GM12878 (cell line): ENCODE data around the gene DNAJA2. TPM values are rescaled to one million over a fixed set of nuclear protein-coding genes. Genes with fewer than 3 reads are reported as not detected.

Experiments used
- ATF2 ChIP-seq: IDR thresholded peaks from 2 replicates; pipeline ENCODE4 v1.6.1; 2012; ENCODE audit warnings: low read length, inconsistent platforms
- BRCA1 ChIP-seq: IDR thresholded peaks from 2 replicates; pipeline ENCODE4 v1.6.1; 2011; ENCODE audit warnings: low read depth, low read length, improper control_type of control experiment
- CBFB ChIP-seq: IDR thresholded peaks from 2 replicates; pipeline ENCODE4 v1.6.1; 2016; ENCODE audit warnings: antibody characterized with exemption, low read depth
- CHD2 ChIP-seq: IDR thresholded peaks from 2 replicates; pipeline ENCODE4 v1.6.1; 2011; ENCODE audit warnings: low read depth, low read length, improper control_type of control experiment, borderline replicate concordance
- FOXK2 ChIP-seq: fragments of 450-650 bp; IDR thresholded peaks from 2 replicates; pipeline ENCODE4 v1.6.1; 2017; ENCODE audit warnings: mild to moderate bottlenecking, moderate library complexity
- FOXM1 ChIP-seq: IDR thresholded peaks from 2 replicates; pipeline ENCODE4 v1.6.1; 2012; ENCODE audit warnings: low read depth, mild to moderate bottlenecking, inconsistent platforms, low read length, moderate library complexity
- HDGF ChIP-seq: fragments of 450-650 bp; IDR thresholded peaks from 2 replicates; pipeline ENCODE4 v1.6.1; 2016; ENCODE audit warnings: antibody characterized with exemption
- IRF4 ChIP-seq: IDR thresholded peaks from 2 replicates; pipeline ENCODE4 v1.6.1; 2011; ENCODE audit warnings: low read depth, low read length
- IRF5 ChIP-seq: fragments of 450-650 bp; IDR thresholded peaks from 2 replicates; pipeline ENCODE4 v1.6.1; 2017; ENCODE audit warnings: borderline replicate concordance
- MEF2A ChIP-seq: IDR thresholded peaks from 2 replicates; pipeline ENCODE4 v1.6.1; 2011; ENCODE audit warnings: low read depth, mild to moderate bottlenecking, low read length, moderate library complexity; ENCODE audit not compliant: insufficient read depth
- PAX8 ChIP-seq: fragments of 450-650 bp; IDR thresholded peaks from 2 replicates; pipeline ENCODE4 v1.6.1; 2017; ENCODE audit warnings: mild to moderate bottlenecking, moderate library complexity
- POU2F2 ChIP-seq: IDR thresholded peaks from 3 replicates; pipeline ENCODE4 v1.6.1; 2011; ENCODE audit warnings: low read depth, mild to moderate bottlenecking, low read length, borderline replicate concordance
- STAT1 ChIP-seq: fragments of 450-650 bp; conservative IDR thresholded peaks from 2 replicates; pipeline ENCODE4 v1.6.1; 2014; ENCODE audit warnings: antibody characterized with exemption, mild to moderate bottlenecking
- TAF1 ChIP-seq: IDR thresholded peaks from 2 replicates; pipeline ENCODE4 v1.6.1; 2011; ENCODE audit warnings: mild to moderate bottlenecking, low read depth, low read length, borderline replicate concordance
- USF2 ChIP-seq: IDR thresholded peaks from 2 replicates; pipeline ENCODE4 v1.6.1; 2011; ENCODE audit warnings: low read depth, low read length, improper control_type of control experiment, borderline replicate concordance
- ZNF274 ChIP-seq: IDR thresholded peaks from one replicate; pipeline ENCODE4 v1.8.0; 2011; ENCODE audit not compliant: insufficient read length, insufficient read depth
- polyA plus RNA-seq, 11 experiments: library from polyadenylated mRNA; depleted of rRNA in 4 of 11; unstranded in 6 of 11; stranded (reverse) in 5 of 11; fragments of >200 nt; fragmentation: Nextera tagmentation in 4 of 11; fragmentation: Illumina TruSeq in 1 of 11; extraction: Ambion mirVana in 4 of 11; extraction: Trizol in 1 of 11; gene quantifications; 1 replicate in 1 of 11; 2 replicates in 10 of 11; pipeline versions ENCODE4 v1.2.1 to v1.2.3, GENCODE V29; 2011 to 2016; ENCODE audit warnings: inconsistent platforms in 2 of 11, missing spikeins in 2 of 11, low read depth in 1 of 11
- total RNA-seq, 4 experiments: library from RNA; depleted of rRNA in 3 of 4; stranded (reverse); fragments of >200 nt in 3 of 4; fragmentation: Illumina TruSeq in 1 of 4; extraction: Trizol in 1 of 4; gene quantifications; 2 replicates each; pipeline versions ENCODE4 v1.2.1 to v1.2.3, GENCODE V29; 2013 to 2021
- TF ChIP-seq, protein P1 (sequence below): fragments of 450-650 bp; IDR thresholded peaks from 2 replicates; pipeline ENCODE4 v1.6.1; 2016; ENCODE audit warnings: mild to moderate bottlenecking
- TF ChIP-seq, protein P2 (sequence below): fragments of 450-650 bp; conservative IDR thresholded peaks from 2 replicates; pipeline ENCODE4 v1.6.1; 2017; ENCODE audit warnings: mild to moderate bottlenecking, moderate library complexity
- TF ChIP-seq, protein P3 (sequence below): fragments of 450-650 bp; IDR thresholded peaks from 2 replicates; pipeline ENCODE4 v1.6.1; 2017; ENCODE audit warnings: low read depth, mild to moderate bottlenecking, moderate library complexity
- TF ChIP-seq, protein P4 (sequence below), 3 experiments: IDR thresholded peaks in 2 of 3; conservative IDR thresholded peaks in 1 of 3; 2 replicates each; pipeline ENCODE4 v1.5.1; 2011; ENCODE audit warnings: low read depth in 3 of 3, low read length in 3 of 3, mild to moderate bottlenecking in 3 of 3, control low read depth in 2 of 3, moderate library complexity in 2 of 3, inconsistent platforms in 1 of 3, mixed read lengths in 1 of 3; ENCODE audit not compliant: control insufficient read depth in 2 of 3, insufficient read depth in 1 of 3; ENCODE audit errors: extremely low read depth in 1 of 3

DNAJA2 gene
- total and polyA plus RNA-seq, 10 of the 15 experiments (the other 5 are each of a cell fraction or from before 2014, with no cell fraction given): 26.2 to 96.4 (median 58.1) TPM

DNA sequence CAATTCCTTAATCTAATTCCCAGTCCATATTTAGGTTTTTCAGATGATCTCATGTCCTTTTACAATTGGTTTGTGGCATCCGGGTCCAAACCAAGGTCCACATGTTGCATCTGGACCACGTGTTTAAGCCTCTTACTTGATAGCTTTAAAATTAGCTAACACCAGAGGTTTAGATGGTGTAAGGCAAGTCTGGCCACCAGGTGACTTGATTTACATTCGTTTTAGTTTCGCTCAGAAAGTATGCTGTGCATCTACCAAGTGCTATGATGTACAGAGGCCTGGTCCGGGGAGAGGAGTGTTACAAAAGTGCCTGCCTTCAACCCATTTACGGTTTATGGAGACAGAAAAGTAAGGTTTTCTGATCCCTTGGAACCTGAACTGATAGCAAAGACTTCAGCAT is 878 bp upstream of the DNAJA2 start (continued):
- TF ChIP-seq, protein P1, sequence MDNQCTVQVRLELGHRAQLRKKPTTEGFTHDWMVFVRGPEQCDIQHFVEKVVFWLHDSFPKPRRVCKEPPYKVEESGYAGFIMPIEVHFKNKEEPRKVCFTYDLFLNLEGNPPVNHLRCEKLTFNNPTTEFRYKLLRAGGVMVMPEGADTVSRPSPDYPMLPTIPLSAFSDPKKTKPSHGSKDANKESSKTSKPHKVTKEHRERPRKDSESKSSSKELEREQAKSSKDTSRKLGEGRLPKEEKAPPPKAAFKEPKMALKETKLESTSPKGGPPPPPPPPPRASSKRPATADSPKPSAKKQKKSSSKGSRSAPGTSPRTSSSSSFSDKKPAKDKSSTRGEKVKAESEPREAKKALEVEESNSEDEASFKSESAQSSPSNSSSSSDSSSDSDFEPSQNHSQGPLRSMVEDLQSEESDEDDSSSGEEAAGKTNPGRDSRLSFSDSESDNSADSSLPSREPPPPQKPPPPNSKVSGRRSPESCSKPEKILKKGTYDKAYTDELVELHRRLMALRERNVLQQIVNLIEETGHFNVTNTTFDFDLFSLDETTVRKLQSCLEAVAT: no peak
- TF ChIP-seq USF2 (peak; percentile 48; the same call in 1 of the 2 replicates), FOXM1 (no peak), PAX8 (no peak), IRF5 (no peak), STAT1 (no peak), POU2F2 (0 out of 3 replicates have a peak, but pooled peaks have one; percentile 29), BRCA1 (no peak), CBFB (no peak), FOXK2 (no peak), TAF1 (no peak), HDGF (no peak), IRF4 (no peak), CHD2 (no peak), ZNF274 (no peak), MEF2A (no peak), ATF2 (peak; percentile 41; the same call in 1 of the 2 replicates)
- TF ChIP-seq, protein P2, sequence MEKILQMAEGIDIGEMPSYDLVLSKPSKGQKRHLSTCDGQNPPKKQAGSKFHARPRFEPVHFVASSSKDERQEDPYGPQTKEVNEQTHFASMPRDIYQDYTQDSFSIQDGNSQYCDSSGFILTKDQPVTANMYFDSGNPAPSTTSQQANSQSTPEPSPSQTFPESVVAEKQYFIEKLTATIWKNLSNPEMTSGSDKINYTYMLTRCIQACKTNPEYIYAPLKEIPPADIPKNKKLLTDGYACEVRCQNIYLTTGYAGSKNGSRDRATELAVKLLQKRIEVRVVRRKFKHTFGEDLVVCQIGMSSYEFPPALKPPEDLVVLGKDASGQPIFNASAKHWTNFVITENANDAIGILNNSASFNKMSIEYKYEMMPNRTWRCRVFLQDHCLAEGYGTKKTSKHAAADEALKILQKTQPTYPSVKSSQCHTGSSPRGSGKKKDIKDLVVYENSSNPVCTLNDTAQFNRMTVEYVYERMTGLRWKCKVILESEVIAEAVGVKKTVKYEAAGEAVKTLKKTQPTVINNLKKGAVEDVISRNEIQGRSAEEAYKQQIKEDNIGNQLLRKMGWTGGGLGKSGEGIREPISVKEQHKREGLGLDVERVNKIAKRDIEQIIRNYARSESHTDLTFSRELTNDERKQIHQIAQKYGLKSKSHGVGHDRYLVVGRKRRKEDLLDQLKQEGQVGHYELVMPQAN: no peak
- TF ChIP-seq, protein P3, sequence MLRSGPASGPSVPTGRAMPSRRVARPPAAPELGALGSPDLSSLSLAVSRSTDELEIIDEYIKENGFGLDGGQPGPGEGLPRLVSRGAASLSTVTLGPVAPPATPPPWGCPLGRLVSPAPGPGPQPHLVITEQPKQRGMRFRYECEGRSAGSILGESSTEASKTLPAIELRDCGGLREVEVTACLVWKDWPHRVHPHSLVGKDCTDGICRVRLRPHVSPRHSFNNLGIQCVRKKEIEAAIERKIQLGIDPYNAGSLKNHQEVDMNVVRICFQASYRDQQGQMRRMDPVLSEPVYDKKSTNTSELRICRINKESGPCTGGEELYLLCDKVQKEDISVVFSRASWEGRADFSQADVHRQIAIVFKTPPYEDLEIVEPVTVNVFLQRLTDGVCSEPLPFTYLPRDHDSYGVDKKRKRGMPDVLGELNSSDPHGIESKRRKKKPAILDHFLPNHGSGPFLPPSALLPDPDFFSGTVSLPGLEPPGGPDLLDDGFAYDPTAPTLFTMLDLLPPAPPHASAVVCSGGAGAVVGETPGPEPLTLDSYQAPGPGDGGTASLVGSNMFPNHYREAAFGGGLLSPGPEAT: no peak
- TF ChIP-seq, protein P4, sequence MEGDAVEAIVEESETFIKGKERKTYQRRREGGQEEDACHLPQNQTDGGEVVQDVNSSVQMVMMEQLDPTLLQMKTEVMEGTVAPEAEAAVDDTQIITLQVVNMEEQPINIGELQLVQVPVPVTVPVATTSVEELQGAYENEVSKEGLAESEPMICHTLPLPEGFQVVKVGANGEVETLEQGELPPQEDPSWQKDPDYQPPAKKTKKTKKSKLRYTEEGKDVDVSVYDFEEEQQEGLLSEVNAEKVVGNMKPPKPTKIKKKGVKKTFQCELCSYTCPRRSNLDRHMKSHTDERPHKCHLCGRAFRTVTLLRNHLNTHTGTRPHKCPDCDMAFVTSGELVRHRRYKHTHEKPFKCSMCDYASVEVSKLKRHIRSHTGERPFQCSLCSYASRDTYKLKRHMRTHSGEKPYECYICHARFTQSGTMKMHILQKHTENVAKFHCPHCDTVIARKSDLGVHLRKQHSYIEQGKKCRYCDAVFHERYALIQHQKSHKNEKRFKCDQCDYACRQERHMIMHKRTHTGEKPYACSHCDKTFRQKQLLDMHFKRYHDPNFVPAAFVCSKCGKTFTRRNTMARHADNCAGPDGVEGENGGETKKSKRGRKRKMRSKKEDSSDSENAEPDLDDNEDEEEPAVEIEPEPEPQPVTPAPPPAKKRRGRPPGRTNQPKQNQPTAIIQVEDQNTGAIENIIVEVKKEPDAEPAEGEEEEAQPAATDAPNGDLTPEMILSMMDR (IDR thresholded peaks at IDR 0.05 in 2 of 3, conservative IDR thresholded peaks at IDR 0.05 in 1 of 3; ENCODE audit: control insufficient read depth in 2 of 3, extremely low read depth in 1 of 3, insufficient read depth in 1 of 3, low read depth in 3 of 3, low read length in 3 of 3): peak; percentile 9 to 23 (median 14); a peak in 2 of 6 replicates
